Measurements from ENCODE around the gene CADPS2. TPM values are rescaled to one million over a fixed set of nuclear protein-coding genes. Genes with fewer than 3 reads are reported as not detected.

Gene CADPS2
- total and polyA plus RNA-seq, 10 of the 15 experiments (the other 5 are each of a cell fraction or from before 2014, with no cell fraction given), result 0.05 to 7.5 (median 0.25) TPM

DNA sequence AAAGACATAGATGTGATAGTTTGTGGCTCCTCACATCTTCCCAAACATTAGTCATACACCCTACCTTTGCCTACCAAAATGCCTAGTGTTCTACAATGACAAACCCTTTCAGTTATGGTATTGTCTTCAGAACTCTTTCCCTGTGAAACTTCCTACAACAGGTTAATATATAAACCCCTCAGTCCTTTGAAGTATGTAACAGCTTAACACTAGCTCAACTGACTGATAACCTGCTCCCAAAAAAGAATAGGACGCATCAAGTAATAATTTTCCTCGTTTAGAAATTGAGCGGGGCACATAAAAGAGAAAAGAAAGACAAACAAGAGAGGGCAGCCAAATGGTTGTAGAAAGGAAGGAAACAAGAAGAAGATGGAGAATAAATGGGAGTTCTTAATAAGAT is 133.7 kb downstream of the CADPS2 start (continued):
- TF ChIP-seq, protein P1, sequence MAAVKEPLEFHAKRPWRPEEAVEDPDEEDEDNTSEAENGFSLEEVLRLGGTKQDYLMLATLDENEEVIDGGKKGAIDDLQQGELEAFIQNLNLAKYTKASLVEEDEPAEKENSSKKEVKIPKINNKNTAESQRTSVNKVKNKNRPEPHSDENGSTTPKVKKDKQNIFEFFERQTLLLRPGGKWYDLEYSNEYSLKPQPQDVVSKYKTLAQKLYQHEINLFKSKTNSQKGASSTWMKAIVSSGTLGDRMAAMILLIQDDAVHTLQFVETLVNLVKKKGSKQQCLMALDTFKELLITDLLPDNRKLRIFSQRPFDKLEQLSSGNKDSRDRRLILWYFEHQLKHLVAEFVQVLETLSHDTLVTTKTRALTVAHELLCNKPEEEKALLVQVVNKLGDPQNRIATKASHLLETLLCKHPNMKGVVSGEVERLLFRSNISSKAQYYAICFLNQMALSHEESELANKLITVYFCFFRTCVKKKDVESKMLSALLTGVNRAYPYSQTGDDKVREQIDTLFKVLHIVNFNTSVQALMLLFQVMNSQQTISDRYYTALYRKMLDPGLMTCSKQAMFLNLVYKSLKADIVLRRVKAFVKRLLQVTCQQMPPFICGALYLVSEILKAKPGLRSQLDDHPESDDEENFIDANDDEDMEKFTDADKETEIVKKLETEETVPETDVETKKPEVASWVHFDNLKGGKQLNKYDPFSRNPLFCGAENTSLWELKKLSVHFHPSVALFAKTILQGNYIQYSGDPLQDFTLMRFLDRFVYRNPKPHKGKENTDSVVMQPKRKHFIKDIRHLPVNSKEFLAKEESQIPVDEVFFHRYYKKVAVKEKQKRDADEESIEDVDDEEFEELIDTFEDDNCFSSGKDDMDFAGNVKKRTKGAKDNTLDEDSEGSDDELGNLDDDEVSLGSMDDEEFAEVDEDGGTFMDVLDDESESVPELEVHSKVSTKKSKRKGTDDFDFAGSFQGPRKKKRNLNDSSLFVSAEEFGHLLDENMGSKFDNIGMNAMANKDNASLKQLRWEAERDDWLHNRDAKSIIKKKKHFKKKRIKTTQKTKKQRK (IDR thresholded peaks at IDR 0.05; ENCODE audit: low read depth, low read length), result no peak
- TF ChIP-seq MYB (IDR thresholded peaks at IDR 0.05; ENCODE audit: borderline replicate concordance, low read depth, low read length) (no peak), PAX5 (IDR thresholded peaks at IDR 0.05; ENCODE audit: borderline replicate concordance, low read depth, low read length) (no peak), TCF7 (IDR thresholded peaks at IDR 0.05; ENCODE audit: borderline replicate concordance) (no peak), HDGF (IDR thresholded peaks at IDR 0.05) (no peak), BCLAF1 (IDR thresholded peaks at IDR 0.05) (no peak), ESRRA (IDR thresholded peaks at IDR 0.05; ENCODE audit: low read length) (no peak), MEF2A (IDR thresholded peaks at IDR 0.05; ENCODE audit: insufficient read depth, low read depth, low read length) (no peak), TBL1XR1 (IDR thresholded peaks at IDR 0.05; ENCODE audit: low read depth, low read length) (no peak), NFIC (IDR thresholded peaks at IDR 0.05; ENCODE audit: low read depth, low read length) (no peak), SPI1 (IDR thresholded peaks at IDR 0.05; ENCODE audit: borderline replicate concordance, insufficient read depth, low read depth, low read length) (no peak), SRF (IDR thresholded peaks at IDR 0.05; ENCODE audit: low read depth in 2 of 2, low read length in 2 of 2) (no peak)
